HG03520 (cell line): ENCODE measurements around the gene GPATCH8.
"Not testable (repeated sequence)": the region's sequence is repeated elsewhere in the genome, so short reads cannot be mapped to it uniquely, and the experiment has no call there.

Experiments used
- ATAC-seq: cut with Tn5 transposase; IDR thresholded peaks from one replicate; pipeline ENCODE4 v1.9.1; 2021; ENCODE audit warnings: mild to moderate bottlenecking, moderate library complexity; ENCODE audit not compliant: unreplicated experiment

Gene GPATCH8

GRCh38 chr17:44503147-44504029 lies at the start of gene GPATCH8:
TSS of gene GPATCH8 (minus strand) at chr17:44503406. CDS start at chr17:44503370, 36 bp downstream.
- ATAC-seq: peak; percentile 85

- ATAC-seq: no peak
Measured at GRCh38 chr17:44552361-44552760, 49.2 kb upstream of the GPATCH8 start.

- no peak for ATAC-seq
Measured at GRCh38 chr17:44549686-44550085, 46.5 kb upstream of the GPATCH8 start.

GRCh38 chr17:44548376-44549230 lies 45.4 kb upstream of the GPATCH8 start:
- no peak for ATAC-seq

DNA sequence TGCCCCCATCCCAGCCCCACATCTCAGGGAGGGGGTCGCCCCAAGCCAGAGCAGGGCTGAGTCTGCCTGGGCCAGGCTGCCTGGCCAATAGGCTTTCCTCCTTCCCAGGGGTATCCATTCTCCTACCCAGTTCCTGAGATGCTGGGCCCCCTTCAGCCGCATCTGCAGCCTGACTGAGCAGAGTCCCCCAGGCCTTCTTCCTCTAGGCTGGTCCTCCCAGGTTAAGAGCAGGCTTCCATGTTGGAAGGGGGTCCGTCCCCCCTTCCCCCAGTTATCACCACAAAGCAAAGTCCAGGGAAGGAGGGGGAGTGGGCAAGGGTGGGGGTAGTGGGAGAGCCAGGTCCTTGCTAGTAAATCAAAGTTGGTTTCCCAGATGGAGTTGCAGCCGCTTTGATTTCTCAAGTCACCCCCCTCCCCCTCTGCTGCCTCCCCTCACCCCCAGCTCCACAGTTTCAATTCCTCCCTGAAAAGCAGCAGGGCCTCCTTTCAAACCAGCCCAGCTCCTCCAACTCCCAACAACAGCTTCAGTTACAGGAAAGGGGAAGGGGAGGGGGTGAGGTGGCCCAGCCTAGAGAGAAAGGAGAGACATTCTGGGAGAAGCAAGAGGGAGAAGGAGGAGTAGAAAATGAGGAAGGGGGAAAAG lies 44.5 kb upstream of the GPATCH8 start:
- ATAC-seq: no peak

DNA sequence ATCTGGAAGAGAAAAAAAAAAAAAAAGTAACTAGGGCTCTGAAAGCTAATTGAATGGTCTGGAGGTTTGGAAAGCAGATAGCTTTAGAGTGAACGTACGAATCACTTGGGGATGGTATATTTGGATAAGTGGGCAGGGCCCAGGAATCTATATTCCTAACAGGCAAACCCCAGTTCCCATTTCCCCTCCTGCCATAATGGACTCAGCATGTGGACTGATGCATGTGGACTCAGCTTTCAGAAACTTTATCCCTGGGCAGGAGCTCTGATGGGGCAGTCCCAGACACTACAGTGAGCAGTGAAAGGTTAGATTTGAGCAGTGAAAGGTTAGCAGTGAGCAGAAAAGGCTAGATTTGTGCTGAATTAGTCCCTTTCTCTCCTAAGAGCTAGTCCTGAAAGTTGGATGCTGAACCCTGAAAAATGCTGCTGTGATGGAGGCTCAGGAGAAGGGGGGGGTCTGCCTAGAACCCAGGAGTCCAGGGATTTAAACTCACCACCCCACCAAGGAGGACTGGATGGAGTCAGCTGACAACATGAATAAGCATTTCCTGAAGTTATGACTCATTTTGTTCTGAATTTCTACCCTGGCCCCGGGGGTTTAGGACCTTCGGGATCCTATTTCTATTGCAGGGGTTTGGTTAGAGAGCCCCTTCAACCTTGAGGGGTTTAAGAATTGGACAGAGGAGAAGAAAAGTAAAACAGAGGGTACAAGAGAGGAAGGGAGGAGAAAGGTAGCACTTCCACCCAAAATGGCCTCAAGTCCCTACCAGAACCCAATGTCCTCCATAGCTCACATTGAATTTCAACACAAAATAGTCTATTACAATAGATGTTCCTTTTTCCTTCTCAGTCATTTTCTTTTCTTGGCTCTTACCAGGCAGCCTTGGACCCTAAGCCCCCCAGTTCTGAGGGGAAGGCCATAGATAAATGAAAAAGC lies 43.7 kb upstream of the GPATCH8 start:
- ATAC-seq: no peak

GRCh38 chr17:44543905-44544523 lies 40.8 kb upstream of the GPATCH8 start:
- ATAC-seq: no peak

- no peak for ATAC-seq
Measured at GRCh38 chr17:44543213-44543904, 40.2 kb upstream of the GPATCH8 start.

DNA sequence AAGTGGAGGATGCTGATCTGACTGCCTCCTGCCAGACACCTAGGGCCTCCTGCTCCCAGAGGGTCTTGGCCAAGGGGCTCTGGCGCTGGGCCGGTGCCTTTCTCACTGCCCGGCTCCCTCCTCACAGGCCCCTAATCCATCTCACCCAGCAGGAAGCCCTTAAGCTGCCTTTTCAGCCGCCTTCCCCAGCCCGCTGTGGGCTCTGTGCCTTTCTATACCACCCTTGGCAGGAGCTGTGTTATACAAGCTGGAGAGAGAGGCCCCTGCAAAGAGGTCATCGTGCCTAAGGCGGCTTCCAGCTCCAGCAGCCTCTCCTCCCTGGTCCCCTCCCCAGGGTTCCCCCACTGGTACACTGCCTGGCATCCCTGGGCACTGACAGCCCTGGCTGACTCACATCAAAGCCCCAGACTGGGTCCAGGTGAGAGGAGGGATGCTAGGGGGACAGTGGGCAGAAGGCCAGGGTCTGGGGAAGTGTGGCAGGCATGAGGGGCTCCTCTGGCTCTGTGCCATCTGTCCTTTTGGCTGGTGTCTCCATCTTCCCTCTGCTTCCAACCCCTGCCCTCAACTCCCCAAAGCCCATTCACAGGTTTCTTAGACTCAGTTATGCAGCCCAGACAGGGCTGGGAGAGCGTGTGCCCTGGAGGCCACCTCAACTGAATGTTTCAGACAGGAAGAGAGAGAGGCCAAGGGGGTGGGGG lies 38.8 kb upstream of the GPATCH8 start:
- no peak for ATAC-seq

GRCh38 chr17:44540246-44541084 lies 37.3 kb upstream of the GPATCH8 start:
- no peak for ATAC-seq

- no peak for ATAC-seq
Measured at GRCh38 chr17:44539673-44540072, 36.5 kb upstream of the GPATCH8 start.

- not testable (repeated sequence) for ATAC-seq
Measured at GRCh38 chr17:44537922-44538321, 34.7 kb upstream of the GPATCH8 start.

DNA sequence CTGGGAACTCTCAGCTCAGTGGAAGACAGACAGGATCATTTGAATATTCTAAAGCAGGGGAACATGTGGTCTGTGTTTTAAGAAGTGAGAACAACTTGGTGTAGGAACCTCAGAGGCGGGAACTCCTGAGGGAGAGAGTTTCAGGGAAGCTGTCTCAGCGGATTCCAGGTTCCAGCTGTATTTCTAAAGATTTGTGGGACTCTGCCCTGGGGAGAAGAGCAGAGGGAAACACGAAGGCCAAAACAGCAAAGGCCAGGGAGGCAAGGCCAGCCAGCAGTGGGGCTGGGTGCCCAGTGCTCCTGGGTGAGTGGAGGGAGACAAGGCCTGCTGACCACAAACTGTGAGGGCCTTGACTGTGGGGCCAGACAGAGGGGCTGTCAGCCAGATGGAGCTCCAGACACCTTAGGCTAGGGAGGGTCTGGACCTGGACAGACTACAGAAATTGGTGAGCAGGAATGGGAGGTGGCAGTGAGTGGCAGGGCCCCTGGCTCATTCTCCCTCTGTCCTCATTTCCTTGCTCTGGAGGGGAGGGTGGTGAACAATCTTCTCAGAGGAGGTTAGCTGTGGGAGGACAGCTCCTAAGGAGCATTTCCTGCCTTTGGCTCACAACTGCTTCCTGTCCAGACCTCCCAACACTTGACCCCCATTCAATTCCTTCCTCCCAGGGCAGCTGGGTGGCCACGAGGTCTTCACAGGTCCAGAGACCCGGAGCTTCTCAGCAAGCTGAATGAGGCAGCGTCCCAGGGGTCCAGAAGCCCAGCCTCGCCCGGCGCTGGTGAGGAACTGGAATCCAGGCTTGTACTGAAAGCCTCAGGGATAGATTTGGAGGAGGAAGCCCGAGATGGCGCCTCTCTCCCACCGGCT lies 33.1 kb upstream of the GPATCH8 start:
- ATAC-seq: no peak

DNA sequence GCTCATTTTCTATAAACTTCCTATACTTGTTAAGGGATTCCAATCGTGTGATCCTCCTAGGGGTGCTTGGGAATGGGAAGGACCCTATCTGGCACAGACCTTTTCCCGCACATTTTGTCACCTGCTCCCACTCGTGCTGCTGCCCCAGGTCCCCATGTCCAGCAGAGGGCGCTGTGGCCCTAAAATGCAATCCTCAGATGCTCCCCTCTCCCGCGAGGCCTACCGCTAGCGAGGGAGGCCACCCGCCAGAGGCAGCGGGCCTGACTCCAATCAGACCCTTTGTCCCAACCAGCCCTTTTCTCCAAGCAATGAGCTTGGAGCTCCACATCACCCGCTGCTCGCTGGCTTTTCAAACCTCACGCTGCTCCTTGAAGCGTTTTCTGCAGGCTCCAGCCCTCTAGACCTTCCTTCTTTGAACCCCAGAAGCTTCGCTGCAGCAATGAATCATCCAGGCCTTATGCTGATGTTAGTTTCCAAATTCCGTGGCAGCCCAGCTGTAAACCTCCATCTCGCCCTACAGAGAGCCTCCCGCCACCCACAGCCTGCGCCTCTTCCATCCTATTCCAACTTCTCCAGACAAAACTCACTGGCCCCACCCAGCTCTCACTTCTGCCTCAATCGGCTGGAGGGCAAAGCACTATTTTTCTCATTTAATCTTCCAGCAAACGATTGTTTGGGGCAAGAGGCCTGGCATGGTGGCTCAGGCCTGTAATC lies 30.5 kb upstream of the GPATCH8 start:
- no peak for ATAC-seq

DNA sequence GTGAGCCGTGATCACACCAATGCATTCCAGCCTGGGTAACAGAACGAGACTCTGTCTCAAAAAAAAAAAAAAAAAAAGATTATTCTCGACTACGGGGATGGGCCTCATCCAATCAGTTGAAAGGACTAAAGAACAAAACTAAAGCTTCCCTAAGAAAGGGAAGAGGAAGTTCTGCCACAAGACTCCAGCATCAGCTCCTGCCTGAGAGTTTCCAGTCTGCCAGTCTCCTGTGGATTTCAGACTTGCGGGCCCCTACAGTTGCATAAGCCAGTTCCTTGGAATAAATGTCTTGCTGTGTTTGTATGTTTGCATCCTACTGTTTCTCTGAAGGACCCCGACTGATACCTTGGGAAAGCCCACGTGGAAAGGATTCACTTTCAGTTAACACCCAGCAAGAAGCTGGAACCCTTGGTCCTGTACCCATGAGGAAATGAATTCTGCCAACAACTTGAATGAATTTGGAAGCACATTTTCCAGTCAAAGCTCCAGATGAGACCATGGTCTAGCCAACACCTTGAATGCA lies 27.8 kb upstream of the GPATCH8 start:
- no peak for ATAC-seq

GRCh38 chr17:44529864-44530263 lies 26.7 kb upstream of the GPATCH8 start:
- no peak for ATAC-seq
